Measurements from ENCODE around the gene LIPF.
"Not testable (repeated sequence)": the region's sequence is repeated elsewhere in the genome, so short reads cannot be mapped to it uniquely, and the experiment has no call there.

The LIPF gene

GRCh38 chr10:88664142-88664541, at the start of gene LIPF:
LIPF (plus strand) TSS chr10:88664442; CDS start chr10:88667298, 2,856 bp downstream.
- no peak for DNase-seq (ENCODE audit: low read depth)

GRCh38 chr10:88616250-88616977, 47.8 kb upstream of the LIPF start:
- DNase-seq (ENCODE audit: low read depth): no peak

- no peak for DNase-seq (ENCODE audit: low read depth)
Measured at GRCh38 chr10:88617772-88618300, 46.4 kb upstream of the LIPF start.

GRCh38 chr10:88618496-88618895, 45.7 kb upstream of the LIPF start:
- DNase-seq (ENCODE audit: low read depth): no peak

- no peak for DNase-seq (ENCODE audit: low read depth)
Measured at GRCh38 chr10:88620441-88620840, 43.8 kb upstream of the LIPF start.

GRCh38 chr10:88623835-88624234, 40.4 kb upstream of the LIPF start:
- DNase-seq (ENCODE audit: low read depth): no peak

GRCh38 chr10:88624840-88625239, 39.4 kb upstream of the LIPF start:
- no peak for DNase-seq (ENCODE audit: low read depth)

- DNase-seq (ENCODE audit: low read depth): no peak
Measured at GRCh38 chr10:88640186-88640585, 24.1 kb upstream of the LIPF start.

GRCh38 chr10:88642209-88642608, 22.0 kb upstream of the LIPF start:
- DNase-seq (ENCODE audit: low read depth): no peak

GRCh38 chr10:88642963-88643362, 21.3 kb upstream of the LIPF start:
- DNase-seq (ENCODE audit: low read depth): no peak

GRCh38 chr10:88647061-88647615, 17.1 kb upstream of the LIPF start:
- no peak for DNase-seq (ENCODE audit: low read depth)

GRCh38 chr10:88651101-88651551, 13.1 kb upstream of the LIPF start:
- DNase-seq (ENCODE audit: low read depth): peak; percentile 70

GRCh38 chr10:88652616-88653015, 11.6 kb upstream of the LIPF start:
- DNase-seq (ENCODE audit: low read depth): no peak

GRCh38 chr10:88657901-88658300, 6.3 kb upstream of the LIPF start:
- no peak for DNase-seq (ENCODE audit: low read depth)

GRCh38 chr10:88659725-88660597, 4.3 kb upstream of the LIPF start:
- DNase-seq (ENCODE audit: low read depth): no peak

GRCh38 chr10:88660598-88660884, 3.7 kb upstream of the LIPF start:
- DNase-seq (ENCODE audit: low read depth): no peak

GRCh38 chr10:88661018-88661417, 3.2 kb upstream of the LIPF start:
- no peak for DNase-seq (ENCODE audit: low read depth)

- DNase-seq (ENCODE audit: low read depth): no peak
Measured at GRCh38 chr10:88661577-88661976, 2.7 kb upstream of the LIPF start.

- not testable (repeated sequence) for DNase-seq (ENCODE audit: low read depth)
Measured at GRCh38 chr10:88663153-88663552, 1.1 kb upstream of the LIPF start.

- DNase-seq (ENCODE audit: low read depth): no peak
Measured at GRCh38 chr10:88668465-88668864, 4.2 kb downstream of the LIPF start.

GRCh38 chr10:88670497-88670896, 6.3 kb downstream of the LIPF start:
- no peak for DNase-seq (ENCODE audit: low read depth)

GRCh38 chr10:88672041-88672440, 7.8 kb downstream of the LIPF start:
- no peak for DNase-seq (ENCODE audit: low read depth)

Measured in non-pigmented ciliary epithelial cell (primary cell).